Measurements from ENCODE around the gene UGCG.

- TF ChIP-seq, protein P1, sequence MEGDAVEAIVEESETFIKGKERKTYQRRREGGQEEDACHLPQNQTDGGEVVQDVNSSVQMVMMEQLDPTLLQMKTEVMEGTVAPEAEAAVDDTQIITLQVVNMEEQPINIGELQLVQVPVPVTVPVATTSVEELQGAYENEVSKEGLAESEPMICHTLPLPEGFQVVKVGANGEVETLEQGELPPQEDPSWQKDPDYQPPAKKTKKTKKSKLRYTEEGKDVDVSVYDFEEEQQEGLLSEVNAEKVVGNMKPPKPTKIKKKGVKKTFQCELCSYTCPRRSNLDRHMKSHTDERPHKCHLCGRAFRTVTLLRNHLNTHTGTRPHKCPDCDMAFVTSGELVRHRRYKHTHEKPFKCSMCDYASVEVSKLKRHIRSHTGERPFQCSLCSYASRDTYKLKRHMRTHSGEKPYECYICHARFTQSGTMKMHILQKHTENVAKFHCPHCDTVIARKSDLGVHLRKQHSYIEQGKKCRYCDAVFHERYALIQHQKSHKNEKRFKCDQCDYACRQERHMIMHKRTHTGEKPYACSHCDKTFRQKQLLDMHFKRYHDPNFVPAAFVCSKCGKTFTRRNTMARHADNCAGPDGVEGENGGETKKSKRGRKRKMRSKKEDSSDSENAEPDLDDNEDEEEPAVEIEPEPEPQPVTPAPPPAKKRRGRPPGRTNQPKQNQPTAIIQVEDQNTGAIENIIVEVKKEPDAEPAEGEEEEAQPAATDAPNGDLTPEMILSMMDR (IDR thresholded peaks at IDR 0.05): no peak
- TF ChIP-seq POLR2A (IDR thresholded peaks at IDR 0.05; ENCODE audit: low read length) (no peak), CHD4 (IDR thresholded peaks at IDR 0.05; ENCODE audit: borderline replicate concordance) (no peak), MAFK (IDR thresholded peaks at IDR 0.05; ENCODE audit: partially characterized antibody) (no peak), ZFP36 (IDR thresholded peaks at IDR 0.05; ENCODE audit: borderline replicate concordance, partially characterized antibody) (no peak)
Observed at GRCh38 chr9:111966861-111967291, 70.3 kb downstream of the UGCG start.
